Kasumi-1 (cell line): ENCODE results near the gene DRAXIN.
A peak's percentile ranks its signal among the peaks of the same experiment; 100 is the strongest.

ENCODE experiments used
- DNase-seq, 2 experiments: peaks; one replicate each; lab custom pipeline; 2025; lab: John Stamatoyannopoulos, UW

DRAXIN gene

GRCh38 chr1:11657654-11658053, 33.9 kb upstream of the DRAXIN start:
- no peak for DNase-seq

- DNase-seq = no peak
These were observed 33.0 kb upstream of the DRAXIN start for GRCh38 chr1:11658542-11658941.

- no peak for DNase-seq
These were observed 31.8 kb upstream of the DRAXIN start for GRCh38 chr1:11659748-11660147.

GRCh38 chr1:11661103-11661502, 30.4 kb upstream of the DRAXIN start:
- DNase-seq = no peak

GRCh38 chr1:11664336-11665065, 27.0 kb upstream of the DRAXIN start:
- peak; percentile 47 to 53 for DNase-seq

- DNase-seq = no peak
These were observed 23.0 kb upstream of the DRAXIN start for GRCh38 chr1:11668516-11668915.

GRCh38 chr1:11670747-11671146, 20.8 kb upstream of the DRAXIN start:
- DNase-seq = no peak

GRCh38 chr1:11671205-11671543, 20.3 kb upstream of the DRAXIN start:
- DNase-seq = no peak

- no peak for DNase-seq
These were observed 19.8 kb upstream of the DRAXIN start for GRCh38 chr1:11671544-11672286.

- no peak for DNase-seq
These were observed 18.3 kb upstream of the DRAXIN start for GRCh38 chr1:11673089-11673769.

GRCh38 chr1:11674488-11674887, 17.0 kb upstream of the DRAXIN start:
- DNase-seq = no peak

- no peak for DNase-seq
These were observed 16.2 kb upstream of the DRAXIN start for GRCh38 chr1:11675325-11675724.

GRCh38 chr1:11676386-11677103, 15.0 kb upstream of the DRAXIN start:
- peak in 1 of 2 experiments; percentile 5 for DNase-seq

GRCh38 chr1:11678442-11678841, 13.1 kb upstream of the DRAXIN start:
- DNase-seq = no peak

- peak in 1 of 2 experiments; percentile 41 for DNase-seq
These were observed 11.0 kb upstream of the DRAXIN start for GRCh38 chr1:11680270-11681070.

- DNase-seq = peak; percentile 74 to 84
These were observed 10.3 kb upstream of the DRAXIN start, which contains the start of gene MAD2L2 for GRCh38 chr1:11681071-11681771. Gene MAD2L2, minus strand, starts transcription at chr1:11681148. Its CDS starts 547 bp downstream, at chr1:11680601.

GRCh38 chr1:11682287-11682771, 9.2 kb upstream of the DRAXIN start:
- no peak for DNase-seq

GRCh38 chr1:11682799-11683198, 8.7 kb upstream of the DRAXIN start:
- DNase-seq = no peak

GRCh38 chr1:11684070-11684469, 7.4 kb upstream of the DRAXIN start:
- DNase-seq = no peak

- DNase-seq = no peak
These were observed 6.2 kb upstream of the DRAXIN start for GRCh38 chr1:11685210-11685752.
